ENCODE measurements around the gene RPS5.
"Not testable (repeated sequence)": the region's sequence is repeated elsewhere in the genome, so short reads cannot be mapped to it uniquely, and the experiment has no call there.

RPS5 gene

DNA sequence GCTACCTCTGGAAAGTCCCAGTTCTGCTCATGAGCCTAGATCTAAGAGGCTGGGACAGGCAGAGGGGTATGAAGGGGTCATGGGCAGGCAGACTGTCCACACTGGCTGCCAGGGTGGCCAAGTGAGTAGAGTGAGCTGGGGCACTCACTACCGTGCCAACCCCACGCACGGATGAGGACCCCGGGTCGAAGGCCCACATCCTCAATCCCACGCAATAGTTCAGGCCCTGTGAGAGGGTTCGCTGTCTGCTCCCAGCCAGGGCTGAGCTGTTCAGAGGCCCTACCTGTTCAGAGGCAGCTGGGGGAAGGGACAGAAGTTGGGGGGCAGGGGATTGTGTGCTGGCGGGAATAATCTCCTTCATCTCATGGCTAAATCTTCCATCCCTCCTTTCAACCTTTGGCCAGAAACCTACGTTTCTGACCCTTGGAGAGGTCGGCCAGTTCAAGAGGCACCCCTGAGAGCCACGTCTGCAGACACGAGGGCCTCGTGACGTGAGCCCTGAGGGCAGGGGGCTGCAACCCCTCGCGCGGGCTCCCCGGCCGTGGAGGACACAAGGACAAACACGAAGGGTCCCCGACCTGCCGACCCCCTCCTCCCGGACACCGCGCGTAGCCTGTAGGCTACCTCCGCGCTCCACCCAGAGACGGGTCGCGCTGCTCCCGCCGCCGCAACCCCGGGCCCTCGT lies 1.0 kb upstream of the RPS5 start:
- DNase-seq: no peak

DNA sequence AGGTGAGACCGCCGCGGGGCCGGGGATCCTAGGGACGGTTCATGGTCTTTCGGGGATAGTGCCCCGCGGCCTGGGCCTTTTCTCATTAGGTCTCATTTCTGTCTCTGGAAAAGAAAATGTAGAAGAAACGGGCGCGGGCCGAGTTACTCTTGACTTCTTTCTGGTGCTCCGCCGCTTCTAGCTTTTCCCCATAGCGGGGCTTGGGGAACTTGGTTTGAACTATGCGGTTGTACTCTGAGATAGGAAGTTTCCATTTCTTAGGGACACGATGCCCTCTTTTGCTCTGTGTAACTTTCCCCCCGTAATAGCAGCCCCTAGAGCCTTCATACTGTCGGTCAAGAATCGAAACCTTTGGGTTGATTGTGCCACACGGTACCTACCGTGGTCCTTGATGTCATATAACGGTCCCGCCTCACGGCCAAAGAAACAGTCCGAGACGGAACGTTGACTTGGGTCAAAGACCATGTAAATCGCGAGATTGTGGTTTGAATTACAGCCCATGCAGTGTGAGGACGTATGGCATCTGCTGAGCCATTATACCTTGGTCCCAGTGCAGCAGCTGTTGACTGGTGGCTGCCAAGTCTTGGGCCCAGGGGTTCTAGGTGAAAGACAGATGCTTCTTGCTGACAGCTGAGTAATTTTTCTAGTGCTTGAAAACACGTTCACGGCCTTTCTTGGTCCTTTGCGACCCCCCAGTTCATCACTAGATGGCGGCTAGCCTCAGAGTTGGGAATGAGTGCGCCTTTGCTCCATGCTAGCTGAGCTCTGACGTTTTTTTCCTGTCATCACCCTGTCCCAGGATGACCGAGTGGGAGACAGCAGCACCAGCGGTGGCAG lies 487 bp downstream of the RPS5 start:
- DNase-seq: no peak

DNA sequence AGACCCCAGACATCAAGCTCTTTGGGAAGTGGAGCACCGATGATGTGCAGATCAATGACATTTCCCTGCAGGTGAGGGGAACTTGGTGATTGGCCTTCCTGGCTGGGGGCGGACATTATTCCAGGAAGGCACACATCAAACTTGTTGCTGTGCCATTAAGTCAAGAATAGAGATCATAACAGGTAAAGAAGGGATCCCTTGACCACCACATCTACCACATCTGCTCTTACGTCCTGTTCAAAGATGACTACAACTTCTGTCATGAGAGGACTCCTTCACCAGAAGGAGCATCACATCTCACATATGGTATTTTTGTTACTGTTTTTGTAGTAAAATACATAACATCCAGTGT lies 1.1 kb downstream of the RPS5 start:
- no peak for DNase-seq

DNA sequence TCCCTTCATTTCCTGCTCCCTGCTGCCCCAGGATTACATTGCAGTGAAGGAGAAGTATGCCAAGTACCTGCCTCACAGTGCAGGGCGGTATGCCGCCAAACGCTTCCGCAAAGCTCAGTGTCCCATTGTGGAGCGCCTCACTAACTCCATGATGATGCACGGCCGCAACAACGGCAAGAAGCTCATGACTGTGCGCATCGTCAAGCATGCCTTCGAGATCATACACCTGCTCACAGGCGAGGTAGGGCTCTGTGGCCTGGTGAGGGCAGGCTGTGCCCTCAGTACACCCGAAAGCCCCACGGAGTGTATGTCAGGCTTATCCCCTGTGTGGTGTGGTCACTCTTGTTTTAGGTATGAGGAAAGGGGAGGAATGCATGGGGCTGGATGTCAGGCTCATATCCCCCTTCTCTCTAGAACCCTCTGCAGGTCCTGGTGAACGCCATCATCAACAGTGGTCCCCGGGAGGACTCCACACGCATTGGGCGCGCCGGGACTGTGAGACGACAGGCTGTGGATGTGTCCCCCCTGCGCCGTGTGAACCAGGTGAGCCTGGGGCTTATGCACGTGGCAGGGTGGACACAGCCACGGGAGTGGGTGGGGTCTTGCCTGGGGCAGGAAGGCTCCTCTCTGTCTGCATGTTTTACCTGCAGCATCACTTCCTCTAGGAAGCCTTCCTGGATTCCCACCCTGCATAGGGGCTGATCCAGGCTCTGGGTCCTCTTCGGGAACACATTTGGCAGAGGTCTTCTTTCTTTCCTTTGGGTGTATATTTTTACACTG lies 6.1 kb downstream of the RPS5 start:
- no peak for DNase-seq

DNA sequence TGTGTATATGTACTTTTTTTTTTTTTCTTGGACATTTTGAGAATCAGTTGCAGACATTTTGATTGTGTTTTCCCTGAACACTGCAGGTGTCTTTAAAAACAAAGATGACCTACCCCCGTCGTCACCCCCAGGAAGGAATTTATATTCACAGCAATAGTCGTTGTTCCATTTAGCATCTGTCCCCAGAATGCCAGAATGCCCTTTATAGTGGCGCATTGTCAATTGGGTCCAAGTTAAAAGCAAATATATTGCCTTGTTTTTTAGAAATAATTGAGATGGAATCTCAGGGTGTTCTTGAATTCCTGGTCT lies 6.6 kb downstream of the RPS5 start:
- DNase-seq: no peak

DNA sequence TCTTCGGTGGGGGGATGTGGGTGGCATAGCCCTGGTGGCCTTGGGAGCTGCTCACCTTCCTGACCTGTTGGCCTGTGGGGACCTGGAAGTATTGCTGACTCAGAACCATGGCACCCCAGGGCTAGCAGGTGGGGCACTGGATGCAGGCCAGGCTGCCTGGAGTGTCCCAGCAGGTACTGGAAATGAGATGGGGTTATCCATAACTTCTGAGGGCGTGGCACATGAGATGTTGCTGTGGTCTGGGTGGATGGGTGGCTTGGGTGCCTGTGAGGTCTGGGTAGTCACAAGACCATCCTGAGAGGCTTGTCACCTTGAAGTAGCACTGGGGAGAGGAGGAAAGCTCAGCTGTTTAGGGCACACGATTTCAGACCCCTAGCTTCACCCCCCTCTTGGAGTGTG lies 7.8 kb downstream of the RPS5 start:
- DNase-seq: no peak

DNA sequence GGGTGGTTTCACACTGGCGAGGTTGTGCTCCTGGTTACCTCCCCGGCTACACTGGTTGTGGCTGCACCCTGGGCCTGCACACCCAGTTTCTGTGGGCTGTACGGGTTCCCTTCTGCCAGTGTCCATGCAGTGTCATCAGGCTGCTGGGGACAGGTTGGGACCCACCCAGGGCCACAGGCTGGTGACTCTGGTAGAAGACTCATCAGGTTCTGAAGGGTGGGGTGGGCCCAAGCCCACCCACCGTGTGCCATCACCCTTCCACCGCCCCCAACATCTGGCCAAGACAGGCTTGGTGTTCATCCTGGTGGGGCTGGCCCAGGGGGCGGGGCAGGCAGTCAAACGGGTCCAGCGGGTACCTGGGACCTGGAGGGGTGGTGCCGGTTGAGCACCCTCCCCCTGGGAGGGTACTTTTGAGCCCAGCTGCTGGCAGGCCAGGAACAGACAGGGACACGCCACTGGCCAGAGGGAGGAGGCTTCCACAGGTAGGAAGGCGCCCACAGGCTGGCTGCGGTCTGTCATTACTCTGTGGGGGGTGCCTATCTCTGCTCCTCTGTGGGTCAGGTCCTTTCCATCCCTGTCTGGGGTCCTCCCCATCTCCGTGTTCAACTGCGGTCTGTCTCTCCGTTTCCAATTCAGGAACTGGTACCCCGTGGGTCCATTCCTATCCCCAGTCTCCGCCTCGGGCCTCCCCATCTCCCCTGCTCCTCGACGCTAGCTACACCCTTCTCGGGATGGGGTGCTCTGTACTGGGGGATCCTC lies 8.3 kb downstream of the RPS5 start, which contains the start of gene RNF225:
TSS of gene RNF225 (plus strand) at position 437 of the 759 bp plus-strand sequence. CDS start 434 bp downstream, outside the sequence.
- no peak for DNase-seq

DNA sequence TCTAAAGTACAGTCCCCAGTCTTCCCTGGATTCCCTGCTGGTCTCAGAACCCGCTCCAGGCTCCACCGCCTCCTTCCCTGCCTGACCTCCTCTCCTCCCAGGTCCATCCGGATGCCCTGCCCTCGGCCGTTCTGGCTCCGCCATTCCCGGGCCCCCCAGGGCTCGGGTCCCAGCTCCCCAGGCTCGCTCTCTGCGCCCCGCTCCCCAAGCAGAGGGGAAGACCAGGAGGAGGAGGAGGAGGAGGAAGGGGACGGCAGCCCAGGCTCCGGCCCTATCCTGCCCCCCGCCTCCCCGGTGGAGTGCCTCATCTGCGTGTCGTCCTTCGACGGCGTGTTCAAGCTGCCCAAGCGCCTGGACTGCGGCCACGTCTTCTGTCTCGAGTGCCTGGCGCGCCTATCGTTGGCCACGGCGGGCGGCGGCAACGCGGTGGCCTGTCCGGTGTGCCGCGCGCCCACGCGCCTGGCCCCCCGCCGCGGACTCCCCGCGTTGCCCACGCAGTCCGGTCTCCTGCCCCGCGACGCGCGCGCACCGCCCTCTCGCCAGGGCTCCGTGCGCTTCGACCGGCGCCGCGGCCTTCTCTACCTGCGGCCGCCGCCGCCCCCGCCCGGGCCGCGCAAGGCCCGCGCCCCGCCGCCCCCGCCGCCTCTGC lies 9.0 kb downstream of the RPS5 start:
- no peak for DNase-seq

DNA sequence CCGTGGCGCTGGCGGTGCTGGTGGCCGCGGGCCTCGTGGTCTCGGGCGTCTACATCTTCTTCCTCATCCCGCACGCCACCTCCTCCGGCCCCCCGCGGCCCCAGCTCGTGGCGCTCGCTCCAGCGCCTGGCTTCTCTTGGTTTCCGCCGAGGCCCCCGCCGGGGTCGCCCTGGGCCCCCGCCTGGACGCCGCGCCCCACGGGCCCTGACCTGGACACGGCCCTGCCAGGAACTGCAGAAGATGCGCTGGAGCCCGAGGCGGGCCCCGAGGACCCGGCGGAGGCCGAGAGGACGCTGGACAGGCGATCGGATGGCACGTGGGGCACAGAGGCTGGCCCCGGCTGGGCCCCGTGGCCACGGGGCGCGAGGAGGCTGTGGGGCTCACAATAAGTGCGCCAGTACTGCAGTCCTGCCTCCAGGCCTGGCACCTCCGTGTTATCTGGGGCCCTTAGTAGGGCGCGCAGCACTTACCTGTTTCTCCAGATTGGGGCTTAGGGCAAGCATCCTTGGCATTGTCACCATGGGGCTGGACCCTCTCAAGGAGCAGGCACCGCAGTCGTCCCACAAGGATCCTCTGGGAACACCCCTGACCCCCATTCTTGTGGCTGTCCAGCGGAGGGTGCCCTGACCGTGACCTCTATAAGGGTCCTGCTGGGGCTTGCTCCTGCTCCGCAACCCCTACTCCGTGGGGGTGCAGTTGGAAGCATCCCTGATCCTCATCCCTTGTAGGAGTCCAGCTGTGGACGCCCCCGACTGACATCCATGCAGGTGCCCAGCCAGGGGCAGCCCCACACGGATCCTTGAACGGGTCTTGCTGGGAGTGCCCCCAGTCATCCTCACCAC lies 9.8 kb downstream of the RPS5 start:
- no peak for DNase-seq

DNA sequence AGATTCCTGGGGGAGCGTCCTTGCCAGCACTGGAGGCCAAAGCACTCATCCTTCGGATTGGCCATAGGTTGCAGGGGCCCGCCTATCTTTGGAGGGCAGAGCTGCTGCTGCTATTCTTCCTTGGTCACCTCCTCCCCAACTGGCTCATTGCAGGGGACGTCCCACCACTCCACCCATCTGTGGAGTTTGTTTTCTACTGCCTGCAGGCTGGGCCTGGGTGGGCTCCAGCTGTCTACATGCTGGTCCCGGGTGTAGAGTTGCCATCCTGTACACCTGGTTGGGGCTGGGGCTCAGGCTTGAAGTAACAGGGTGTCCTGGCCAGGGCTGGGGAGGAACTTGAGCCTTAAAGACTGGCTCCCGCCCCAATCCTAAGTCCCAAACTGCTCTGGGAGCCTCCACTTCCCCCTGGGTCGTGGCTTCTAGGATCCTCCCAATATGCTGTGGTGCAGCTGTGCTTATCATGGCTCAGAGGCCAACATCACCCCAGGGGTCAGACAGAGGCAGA lies 10.5 kb downstream of the RPS5 start:
- DNase-seq: no peak

DNA sequence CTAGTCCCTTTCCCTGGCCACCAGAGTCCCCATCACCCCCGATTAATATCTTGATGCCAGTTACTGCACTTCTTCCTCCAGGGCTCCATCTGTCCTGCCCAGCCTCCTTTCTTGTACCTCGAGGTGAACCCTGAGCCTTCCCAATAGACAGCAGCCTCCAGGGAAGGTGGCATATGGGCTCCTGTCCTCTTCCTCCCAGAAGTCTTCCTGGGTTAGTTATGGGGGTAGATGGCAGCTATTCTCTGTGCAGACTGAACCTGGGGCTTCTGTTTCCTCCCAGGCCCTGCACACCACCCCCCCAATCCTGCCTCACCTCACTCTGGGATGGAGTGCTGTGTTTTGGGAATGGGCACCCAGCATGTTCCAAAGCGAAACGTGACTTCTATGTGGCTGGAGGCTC lies 11.0 kb downstream of the RPS5 start:
- DNase-seq: no peak

DNA sequence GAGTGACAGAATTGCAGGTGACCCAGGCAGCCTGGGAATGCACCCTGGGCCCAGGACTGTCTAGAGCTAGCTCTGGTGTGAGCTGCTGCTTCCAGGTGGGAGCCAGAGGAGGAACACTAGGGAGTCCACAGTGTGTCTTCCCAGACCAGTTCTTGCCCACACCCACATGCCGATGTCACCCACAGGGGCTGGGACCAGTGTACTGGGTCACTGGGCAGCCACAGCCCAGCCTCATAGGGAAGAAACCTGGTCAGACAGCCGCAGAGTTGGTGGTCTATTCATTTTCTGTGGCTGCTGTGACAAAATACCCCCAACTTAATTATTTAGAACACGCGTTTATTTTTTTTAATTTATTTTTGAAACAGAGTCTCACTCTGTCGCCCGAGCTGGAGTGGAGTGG lies 11.5 kb downstream of the RPS5 start:
- DNase-seq: no peak

DNA sequence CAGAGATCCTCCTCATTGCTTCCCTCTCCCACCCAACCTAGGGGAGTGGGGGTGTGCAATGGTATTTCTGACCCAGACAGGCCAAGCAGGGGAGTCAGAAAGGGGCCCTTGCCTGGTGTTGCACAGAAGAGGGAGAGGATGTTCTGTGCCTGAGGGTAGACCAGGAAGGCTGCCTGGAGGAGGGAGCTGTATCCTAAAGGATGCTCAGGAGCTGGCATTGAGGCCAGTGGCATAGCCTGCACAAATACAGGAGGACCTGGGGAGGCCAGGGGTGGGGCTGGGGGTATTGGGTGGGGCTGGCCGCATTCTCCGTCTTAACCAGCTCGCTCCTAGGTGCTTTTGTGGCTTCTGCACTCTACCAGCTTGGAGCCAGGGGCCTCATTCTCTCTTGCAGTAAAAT lies 12.8 kb downstream of the RPS5 start:
- DNase-seq: no peak

DNA sequence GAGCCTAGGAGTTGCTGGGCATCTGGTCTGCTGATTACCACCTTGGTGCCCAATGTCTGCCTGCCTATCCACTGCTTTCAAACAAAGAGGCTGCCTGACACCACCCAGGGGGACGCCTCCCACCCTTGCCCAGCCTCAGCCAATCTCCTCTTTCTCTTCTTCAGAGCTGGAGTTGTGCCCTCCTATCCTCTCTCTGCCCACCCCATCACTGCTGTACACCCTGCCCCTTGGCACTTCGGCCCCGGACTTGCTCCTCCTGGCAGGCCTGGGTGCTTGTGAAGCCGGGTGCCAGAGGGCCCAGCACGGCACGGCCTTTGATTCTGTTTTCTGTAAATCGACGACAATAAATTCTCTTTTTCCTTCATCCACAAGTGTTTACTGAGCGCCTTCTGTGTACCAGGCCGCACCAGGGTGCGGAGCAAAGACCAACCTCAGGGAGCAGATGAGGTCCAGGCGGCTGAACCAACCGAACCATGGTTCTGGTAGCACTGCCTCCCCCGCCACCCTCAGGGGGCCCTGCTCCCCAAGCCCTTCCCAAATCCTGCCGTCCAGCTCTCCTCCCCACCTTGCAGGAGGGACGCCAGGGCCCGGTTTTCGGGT lies 13.3 kb downstream of the RPS5 start:
- DNase-seq: peak; percentile 62 to 76

DNA sequence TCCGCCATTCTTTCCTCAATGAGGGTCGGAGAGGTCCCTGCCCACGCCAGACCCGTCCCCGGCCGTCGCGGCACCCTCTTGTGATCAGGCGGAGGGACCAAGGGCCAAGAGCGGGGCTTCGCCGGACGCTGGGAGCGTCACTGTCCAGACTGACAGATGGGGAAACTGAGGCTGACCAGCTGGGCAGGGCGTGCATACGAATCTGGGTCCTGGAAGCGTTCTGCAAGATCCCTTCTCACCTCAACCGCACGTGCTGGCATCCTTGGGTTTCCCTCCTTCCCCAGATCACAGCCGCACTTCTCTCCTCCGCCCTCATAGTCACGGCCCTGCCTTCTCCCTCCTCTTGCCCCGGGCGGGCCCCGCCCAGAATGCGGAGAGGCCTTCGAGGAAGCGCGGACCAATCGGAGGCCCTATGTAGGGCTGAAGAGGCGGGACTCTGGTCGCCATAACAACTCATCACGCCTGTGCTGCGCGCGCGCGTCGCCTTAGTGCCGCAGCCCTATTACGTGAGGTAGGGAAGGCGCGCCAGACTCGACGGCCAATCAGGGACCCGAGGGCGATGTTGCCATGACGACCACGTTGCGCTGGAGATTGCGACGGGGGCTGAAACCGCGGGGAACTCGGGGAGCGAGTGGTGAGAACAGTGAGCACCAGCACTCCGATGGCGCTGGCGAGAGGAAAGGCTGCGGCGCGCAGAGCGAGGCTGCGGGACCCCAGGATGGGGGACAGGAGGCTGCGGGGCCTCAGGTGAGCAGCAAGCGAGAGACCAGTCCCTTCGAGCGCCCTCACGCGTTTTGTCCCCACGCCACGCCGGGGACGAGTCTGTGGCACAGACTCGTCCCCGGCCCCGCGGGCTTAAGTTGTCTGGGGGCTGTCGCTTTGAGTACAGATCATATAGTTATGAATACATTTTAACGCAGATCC lies 14.1 kb downstream of the RPS5 start:
- DNase-seq: peak; percentile 99

DNA sequence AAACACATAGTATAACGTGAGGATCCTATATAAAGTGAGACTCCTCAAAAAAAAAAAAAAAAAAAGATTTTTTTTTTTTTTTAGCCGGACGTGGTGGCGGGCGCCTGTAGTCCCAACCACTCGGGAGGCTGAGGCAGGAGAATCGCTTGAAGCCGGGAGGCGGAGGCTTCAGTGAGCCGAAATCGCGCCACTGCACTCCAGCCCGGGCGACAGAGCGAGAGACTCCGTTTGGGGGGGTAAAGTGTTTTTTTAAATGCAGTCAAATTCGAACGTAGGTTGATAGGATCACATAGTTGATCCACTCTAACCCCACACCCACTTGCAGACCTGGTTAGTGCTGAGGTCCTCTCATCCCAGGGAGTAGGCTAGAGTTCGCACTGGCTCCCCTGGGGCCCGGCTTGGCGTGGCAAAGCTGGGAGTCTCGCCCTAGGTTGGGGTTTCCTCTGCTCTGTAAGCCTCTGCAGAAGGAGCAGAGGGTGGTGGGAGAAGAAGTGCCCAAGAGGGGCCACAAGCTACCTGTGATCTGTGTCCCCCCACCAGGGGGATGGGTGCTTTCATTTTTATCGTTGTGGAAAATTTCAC lies 14.9 kb downstream of the RPS5 start:
- no peak for DNase-seq

DNA sequence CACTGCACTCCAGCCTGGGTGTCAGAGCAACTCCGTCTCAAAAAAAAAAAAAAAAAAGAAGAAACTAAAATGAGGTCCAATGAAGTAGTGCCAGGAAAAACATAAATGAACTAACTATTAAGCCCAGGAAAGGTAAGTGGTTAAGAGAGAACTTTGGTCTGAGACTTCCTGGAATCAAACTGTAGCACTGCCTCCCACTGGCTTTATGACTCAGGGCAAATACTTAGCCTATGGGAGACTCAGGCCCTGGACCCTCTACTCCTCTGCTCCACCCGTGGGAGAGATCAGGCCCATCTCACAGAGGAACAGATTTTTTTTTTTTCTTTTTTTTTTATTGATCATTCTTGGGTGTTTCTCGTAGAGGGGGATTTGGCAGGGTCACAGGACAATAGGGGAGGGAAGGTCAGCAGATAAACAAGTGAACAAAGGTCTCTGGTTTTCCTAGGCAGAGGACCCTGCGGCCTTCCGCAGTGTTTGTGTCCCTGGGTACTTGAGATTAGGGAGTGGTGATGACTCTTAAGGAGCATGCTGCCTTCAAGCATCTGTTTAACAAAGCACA lies 16.9 kb downstream of the RPS5 start:
- DNase-seq: not testable (repeated sequence)

DNA sequence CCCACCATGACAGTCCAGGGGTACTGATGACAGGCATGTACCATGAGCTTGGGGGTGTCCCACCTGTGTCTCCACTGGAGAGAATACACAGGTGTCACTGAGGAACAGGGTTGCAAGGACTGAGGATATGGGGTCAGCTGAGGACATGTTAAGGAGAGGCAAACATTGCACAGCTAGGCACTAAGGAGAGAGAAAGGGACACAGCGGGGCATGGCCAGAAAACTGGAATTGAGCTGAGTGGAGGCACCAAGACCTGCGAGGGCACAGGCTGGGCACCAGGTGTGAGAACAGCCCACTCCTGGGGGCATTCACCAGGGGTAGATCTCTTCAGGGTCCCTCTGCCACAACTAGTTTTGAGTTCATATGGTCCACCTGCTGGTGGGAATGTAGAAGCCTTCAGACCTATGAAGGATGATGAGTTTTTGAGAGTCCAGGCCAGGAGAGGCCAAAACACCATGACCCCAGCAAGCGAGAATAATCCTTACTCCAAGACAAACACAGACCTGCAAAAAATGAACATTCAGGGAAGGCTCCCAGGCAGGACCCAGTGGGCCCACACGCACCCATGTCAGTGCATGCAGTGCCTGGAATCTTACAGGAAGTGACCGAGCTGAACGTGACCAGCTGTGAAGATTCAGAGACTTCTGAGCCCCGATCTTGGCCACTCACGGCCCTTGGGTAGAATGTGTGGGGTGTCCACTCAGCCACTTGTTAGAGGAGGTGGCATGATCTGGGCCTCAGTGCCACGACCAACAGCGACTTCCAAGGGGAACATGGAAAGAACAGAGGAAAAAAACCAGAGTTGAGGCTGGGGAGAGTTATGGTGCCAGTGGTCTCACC lies 20.0 kb downstream of the RPS5 start:
- no peak for DNase-seq

All from NCI-H2081 (cell line).